GM18909 (cell line): ENCODE measurements around the gene LINS1.

ENCODE experiments used
- ATAC-seq: cut with Tn5 transposase; IDR thresholded peaks from one replicate; pipeline ENCODE4 v1.9.1; 2021; ENCODE audit warnings: mild to moderate bottlenecking; ENCODE audit not compliant: unreplicated experiment, poor library complexity

LINS1 gene

GRCh38 chr15:100602064-100602822 lies at the start of gene LINS1, which contains the start of gene ASB7:
LINS1 (minus strand) TSS chr15:100602184; CDS start chr15:100580842, 21,342 bp downstream.
ASB7 (plus strand) TSS chr15:100602589; CDS start chr15:100612217, 9,628 bp downstream.
- ATAC-seq, result peak; percentile 87

- ATAC-seq, result no peak
Observed at GRCh38 chr15:100651253-100651652, 49.3 kb upstream of the LINS1 start.

GRCh38 chr15:100650685-100651084 lies 48.7 kb upstream of the LINS1 start:
- no peak for ATAC-seq

GRCh38 chr15:100648951-100649350 lies 47.0 kb upstream of the LINS1 start:
- ATAC-seq, result no peak

- ATAC-seq, result no peak
Observed at GRCh38 chr15:100645671-100646070, 43.7 kb upstream of the LINS1 start.

GRCh38 chr15:100642950-100643338 lies 41.0 kb upstream of the LINS1 start:
- no peak for ATAC-seq

- no peak for ATAC-seq
Observed at GRCh38 chr15:100642213-100642949, 40.4 kb upstream of the LINS1 start.

- ATAC-seq, result no peak
Observed at GRCh38 chr15:100638177-100638730, 36.3 kb upstream of the LINS1 start.

GRCh38 chr15:100635406-100636071 lies 33.6 kb upstream of the LINS1 start:
- no peak for ATAC-seq

- no peak for ATAC-seq
Observed at GRCh38 chr15:100633763-100634075, 31.7 kb upstream of the LINS1 start.

GRCh38 chr15:100631831-100632230 lies 29.8 kb upstream of the LINS1 start:
- no peak for ATAC-seq

GRCh38 chr15:100628746-100629145 lies 26.8 kb upstream of the LINS1 start:
- no peak for ATAC-seq

GRCh38 chr15:100627789-100628395 lies 25.9 kb upstream of the LINS1 start:
- peak; percentile 86 for ATAC-seq

GRCh38 chr15:100623301-100623700 lies 21.3 kb upstream of the LINS1 start:
- no peak for ATAC-seq

GRCh38 chr15:100616700-100617099 lies 14.7 kb upstream of the LINS1 start:
- no peak for ATAC-seq

- ATAC-seq, result no peak
Observed at GRCh38 chr15:100615801-100616200, 13.8 kb upstream of the LINS1 start.

- ATAC-seq, result no peak
Observed at GRCh38 chr15:100614918-100615317, 12.9 kb upstream of the LINS1 start.

- no peak for ATAC-seq
Observed at GRCh38 chr15:100614336-100614735, 12.4 kb upstream of the LINS1 start.

GRCh38 chr15:100613208-100613607 lies 11.2 kb upstream of the LINS1 start:
- ATAC-seq, result no peak

GRCh38 chr15:100612539-100612938 lies 10.6 kb upstream of the LINS1 start:
- ATAC-seq, result no peak
